Muscle of leg (tissue), 11 donors: ENCODE data around the gene ETS1. TPM values are rescaled to one million over a fixed set of nuclear protein-coding genes. Genes with fewer than 3 reads are reported as not detected.

Experiments
- DNase-seq: peaks from one replicate; pipeline ENCODE4 v3.0.0; 2013
- H3K27ac ChIP-seq: one replicate; pipeline ENCODE4 v1.5.1; 2013; ENCODE audit warnings: mild to moderate bottlenecking, low read length, control low read depth
- H3K27me3 ChIP-seq: one replicate; pipeline ENCODE4 v1.6.1; 2013; ENCODE audit warnings: low read length; ENCODE audit not compliant: control insufficient read depth, insufficient read depth
- H3K36me3 ChIP-seq: one replicate; pipeline ENCODE4 v1.6.1; 2013; ENCODE audit warnings: low read length; ENCODE audit not compliant: control insufficient read depth, insufficient read depth
- H3K4me1 ChIP-seq: one replicate; pipeline ENCODE4 v1.6.1; 2013; ENCODE audit warnings: low read length; ENCODE audit not compliant: control insufficient read depth, insufficient read depth
- H3K4me3 ChIP-seq: one replicate; pipeline ENCODE4 v1.5.1; 2013; ENCODE audit warnings: low read length, control low read depth
- H3K9me3 ChIP-seq: replicated peaks from 2 replicates; pipeline ENCODE4 v1.6.1; 2013; ENCODE audit warnings: low read depth, low read length; ENCODE audit not compliant: control insufficient read depth
- WGBS: methylation state at CpG from one replicate; pipeline ENCODE4 v1.1.5; 2013; ENCODE audit warnings: missing lambda C conversion rate; ENCODE audit not compliant: insufficient coverage; 5-methylcytosine and 5-hydroxymethylcytosine counted together
- polyA plus RNA-seq, 8 donors: library from polyadenylated mRNA; unstranded; fragments of 120-200 nt; gene quantifications; one replicate each; pipeline versions ENCODE4 v1.2.1 to v1.2.3, GENCODE V29; 2013; ENCODE audit warnings: inconsistent platforms in 1 of 8, low replicate concordance in 1 of 8; ENCODE audit not compliant: insufficient read length in 8 of 8, insufficient read depth in 1 of 8
- total RNA-seq: library from RNA; stranded (reverse); fragments of 120-200 nt; gene quantifications from one replicate; pipeline ENCODE4 v1.2.4, GENCODE V29; 2013

Gene ETS1
- total and polyA plus RNA-seq, 9 donors, result 35.3 to 79.1 (median 59.4) TPM

- Histone ChIP-seq H3K27me3 (no peaks in the 10 kb centered on the region), H3K4me3 (no peak overlapping the region), H3K36me3 (peaks cover 47% of the 10 kb centered on the region), H3K4me1 (peaks cover 11% of the 10 kb centered on the region), H3K27ac (no peak overlapping the region), H3K9me3 (no peaks in the 10 kb centered on the region)
- no peak for DNase-seq
- WGBS, result 100% methylated on average over 1 of the region's 5 CpGs
These were observed 98.9 kb downstream of the ETS1 start for GRCh38 chr11:128488471-128488870.

- DNase-seq, result no peak
- H3K27me3 ChIP-seq, result no peaks in the 10 kb centered on the region
- 76% methylated on average over 3 of the region's 5 CpGs for WGBS
- peaks cover 6% of the 10 kb centered on the region for H3K4me1 ChIP-seq
- peaks cover 49% of the 10 kb centered on the region for H3K36me3 ChIP-seq
- H3K4me3 ChIP-seq, result no peak overlapping the region
- no peaks in the 10 kb centered on the region for H3K9me3 ChIP-seq
- no peak overlapping the region for H3K27ac ChIP-seq
These were observed 99.4 kb downstream of the ETS1 start for GRCh38 chr11:128487978-128488377.

- DNase-seq, result no peak
- Histone ChIP-seq H3K9me3 (no peaks in the 10 kb centered on the region), H3K27ac (no peak overlapping the region), H3K36me3 (peaks cover 59% of the 10 kb centered on the region), H3K4me3 (no peak overlapping the region), H3K4me1 (peaks cover 14% of the 10 kb centered on the region), H3K27me3 (no peaks in the 10 kb centered on the region)
- 82% methylated on average over 4 of the region's 4 CpGs for WGBS
These were observed 103.2 kb downstream of the ETS1 start for GRCh38 chr11:128484172-128484571.

- Histone ChIP-seq H3K4me3 (no peak overlapping the region), H3K36me3 (peaks cover 55% of the 10 kb centered on the region), H3K27me3 (no peaks in the 10 kb centered on the region), H3K4me1 (peaks cover 14% of the 10 kb centered on the region), H3K9me3 (no peaks in the 10 kb centered on the region), H3K27ac (no peak overlapping the region)
- WGBS, result 100% methylated on average over 2 of the region's 7 CpGs
- DNase-seq, result no peak
These were observed 104.1 kb downstream of the ETS1 start for GRCh38 chr11:128483211-128483788.

- H3K36me3 ChIP-seq, result peaks cover 50% of the 10 kb centered on the region
- 92% methylated on average over 6 of the region's 11 CpGs for WGBS
- H3K4me3 ChIP-seq, result no peak overlapping the region
- H3K27ac ChIP-seq, result peak overlapping the region; percentile 35
- H3K4me1 ChIP-seq, result peaks cover 14% of the 10 kb centered on the region
- DNase-seq, result no peak
- H3K27me3 ChIP-seq, result no peaks in the 10 kb centered on the region
- no peaks in the 10 kb centered on the region for H3K9me3 ChIP-seq
These were observed 104.7 kb downstream of the ETS1 start for GRCh38 chr11:128482512-128483191.

- Histone ChIP-seq H3K36me3 (peaks cover 53% of the 10 kb centered on the region), H3K27ac (no peak overlapping the region), H3K9me3 (no peaks in the 10 kb centered on the region), H3K4me3 (no peak overlapping the region), H3K27me3 (no peaks in the 10 kb centered on the region), H3K4me1 (peaks cover 14% of the 10 kb centered on the region)
- WGBS, result 86% methylated on average over 1 of the region's 3 CpGs
- no peak for DNase-seq
These were observed 105.3 kb downstream of the ETS1 start for GRCh38 chr11:128482092-128482491.

- Histone ChIP-seq H3K9me3 (no peaks in the 10 kb centered on the region), H3K27me3 (no peaks in the 10 kb centered on the region), H3K27ac (no peak overlapping the region), H3K36me3 (peaks cover 51% of the 10 kb centered on the region), H3K4me1 (peaks cover 14% of the 10 kb centered on the region), H3K4me3 (no peak overlapping the region)
- no peak for DNase-seq
- no CpG with 5 or more reads among the region's 2 CpGs for WGBS
These were observed 106.2 kb downstream of the ETS1 start for GRCh38 chr11:128481135-128481534.

GRCh38 chr11:128480665-128481064, 106.7 kb downstream of the ETS1 start:
- Histone ChIP-seq H3K9me3 (no peaks in the 10 kb centered on the region), H3K27me3 (no peaks in the 10 kb centered on the region), H3K4me1 (peaks cover 14% of the 10 kb centered on the region), H3K36me3 (peaks cover 53% of the 10 kb centered on the region), H3K4me3 (no peak overlapping the region), H3K27ac (no peak overlapping the region)
- 65% methylated on average over 3 of the region's 4 CpGs for WGBS
- no peak for DNase-seq

- 86% methylated on average over 7 of the region's 14 CpGs for WGBS
- H3K4me1 ChIP-seq, result peaks cover 14% of the 10 kb centered on the region
- no peak for DNase-seq
- peaks cover 51% of the 10 kb centered on the region for H3K36me3 ChIP-seq
- no peaks in the 10 kb centered on the region for H3K9me3 ChIP-seq
- peak overlapping the region; percentile 13 for H3K27ac ChIP-seq
- no peak overlapping the region for H3K4me3 ChIP-seq
- H3K27me3 ChIP-seq, result no peaks in the 10 kb centered on the region
These were observed 107.3 kb downstream of the ETS1 start for GRCh38 chr11:128480066-128480465.

GRCh38 chr11:128479144-128479543, 108.2 kb downstream of the ETS1 start:
- DNase-seq, result no peak
- Histone ChIP-seq H3K4me3 (no peak overlapping the region), H3K27ac (no peak overlapping the region), H3K4me1 (peaks cover 20% of the 10 kb centered on the region), H3K9me3 (no peaks in the 10 kb centered on the region), H3K36me3 (peaks cover 47% of the 10 kb centered on the region), H3K27me3 (no peaks in the 10 kb centered on the region)
